ENCODE results near the gene NRG3.

Gene NRG3

GRCh38 chr10:82811621-82812020, 936.6 kb downstream of the NRG3 start:
- no peaks in the 10 kb centered on the region for H3K27me3 ChIP-seq (replicated peaks)
- no peak overlapping the region for H3K27ac ChIP-seq
- no peak overlapping the region for H3K4me3 ChIP-seq (ENCODE audit: low read depth, low read length)
- in situ Hi-C loops (cut with HindIII; ENCODE audit: low pct_ligation_motif_present, low sequenced_read_pairs) = no loop called here
- peak; percentile 37 for TF ChIP-seq CTCF (IDR thresholded peaks at IDR 0.05; ENCODE audit: low read depth, low read length, missing control alignments)
- H3K36me3 ChIP-seq (replicated peaks) = no peaks in the 10 kb centered on the region
- peak; percentile 5 for DNase-seq

GRCh38 chr10:82813856-82814255, 938.9 kb downstream of the NRG3 start:
- Histone ChIP-seq H3K27ac (no peak overlapping the region), H3K27me3 (replicated peaks) (no peaks in the 10 kb centered on the region), H3K36me3 (replicated peaks) (no peaks in the 10 kb centered on the region), H3K4me3 (ENCODE audit: low read depth, low read length) (no peak overlapping the region)
- in situ Hi-C loops (cut with HindIII; ENCODE audit: low pct_ligation_motif_present, low sequenced_read_pairs) = no loop called here
- TF ChIP-seq CTCF (IDR thresholded peaks at IDR 0.05; ENCODE audit: low read depth, low read length, missing control alignments) = no peak
- DNase-seq = no peak

- DNase-seq = no peak
- Histone ChIP-seq H3K4me3 (ENCODE audit: low read depth, low read length) (no peak overlapping the region), H3K27me3 (replicated peaks) (no peaks in the 10 kb centered on the region), H3K36me3 (replicated peaks) (no peaks in the 10 kb centered on the region), H3K27ac (no peak overlapping the region)
- no peak for TF ChIP-seq CTCF (IDR thresholded peaks at IDR 0.05; ENCODE audit: low read depth, low read length, missing control alignments)
- in situ Hi-C loops (cut with HindIII; ENCODE audit: low pct_ligation_motif_present, low sequenced_read_pairs) = no loop called here
Measured at GRCh38 chr10:82814635-82815034, 939.6 kb downstream of the NRG3 start.

GRCh38 chr10:82815680-82816079, 940.7 kb downstream of the NRG3 start:
- Histone ChIP-seq H3K27ac (no peak overlapping the region), H3K27me3 (replicated peaks) (no peaks in the 10 kb centered on the region), H3K4me3 (ENCODE audit: low read depth, low read length) (no peak overlapping the region), H3K36me3 (replicated peaks) (no peaks in the 10 kb centered on the region)
- in situ Hi-C loops (cut with HindIII; ENCODE audit: low pct_ligation_motif_present, low sequenced_read_pairs) = no loop called here
- TF ChIP-seq CTCF (IDR thresholded peaks at IDR 0.05; ENCODE audit: low read depth, low read length, missing control alignments) = no peak
- DNase-seq = no peak

DNA sequence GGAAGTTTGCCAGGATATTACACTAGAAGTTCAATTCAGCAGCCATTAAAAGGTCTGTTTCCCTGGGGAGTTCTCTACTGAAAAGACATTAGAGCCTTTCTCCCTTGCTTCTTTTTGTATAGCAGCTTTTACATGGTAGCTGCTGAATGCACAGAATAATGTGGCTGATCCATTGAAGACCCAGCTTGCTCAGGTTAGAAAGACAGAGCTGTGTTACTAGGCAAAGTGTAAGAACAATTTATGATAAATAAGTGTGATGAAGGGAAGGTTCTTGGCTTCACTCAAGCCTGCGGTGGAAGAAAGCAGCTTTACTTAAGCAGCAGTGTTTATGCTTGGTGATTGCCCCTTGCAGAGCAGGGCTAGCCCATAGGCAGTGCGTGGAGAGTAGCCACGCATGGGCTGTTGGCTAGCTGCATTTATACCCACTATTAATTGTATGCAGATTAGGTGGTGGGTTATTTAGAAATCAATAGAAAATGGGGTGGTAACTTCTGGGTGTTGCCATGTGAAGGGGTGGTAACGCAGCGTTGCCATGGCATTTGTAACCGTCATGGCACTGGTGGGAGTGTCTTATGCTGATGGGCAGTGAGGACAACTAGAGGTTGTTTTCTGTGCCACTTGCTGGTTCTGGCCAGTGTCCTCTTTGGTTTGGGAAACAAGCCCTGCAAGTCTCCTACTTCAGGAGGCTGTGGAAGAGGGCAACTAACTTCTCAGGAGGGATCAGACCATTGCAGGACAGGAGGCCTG, 942.9 kb downstream of the NRG3 start:
- Histone ChIP-seq H3K36me3 (replicated peaks) (no peaks in the 10 kb centered on the region), H3K4me3 (ENCODE audit: low read depth, low read length) (no peak overlapping the region), H3K27ac (no peak overlapping the region), H3K27me3 (replicated peaks) (no peaks in the 10 kb centered on the region)
- in situ Hi-C loops (cut with HindIII; ENCODE audit: low pct_ligation_motif_present, low sequenced_read_pairs) = no loop called here
- no peak for DNase-seq
- no peak for TF ChIP-seq CTCF (IDR thresholded peaks at IDR 0.05; ENCODE audit: low read depth, low read length, missing control alignments)

DNA sequence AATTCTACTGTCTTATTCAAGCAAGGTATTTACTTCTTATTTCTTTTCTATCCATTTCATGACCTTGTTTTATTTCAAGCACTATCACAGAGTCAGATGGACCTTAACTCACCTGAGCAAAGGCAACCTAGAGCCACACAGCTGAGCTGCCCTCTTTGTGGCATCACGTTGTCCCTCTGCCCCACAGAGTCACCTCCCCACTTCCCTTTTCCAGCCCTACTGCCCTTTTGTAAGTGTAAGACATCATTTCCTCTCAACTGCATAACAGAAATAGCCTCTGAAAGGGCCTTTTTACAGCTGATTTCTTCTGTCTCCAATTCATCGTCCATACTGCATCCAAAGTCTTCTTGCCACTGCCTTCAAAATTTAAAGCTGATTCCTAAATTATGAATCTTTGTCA, 946.0 kb downstream of the NRG3 start:
- in situ Hi-C loops (cut with HindIII; ENCODE audit: low pct_ligation_motif_present, low sequenced_read_pairs) = no loop called here
- no peak for DNase-seq
- TF ChIP-seq CTCF (IDR thresholded peaks at IDR 0.05; ENCODE audit: low read depth, low read length, missing control alignments) = no peak
- Histone ChIP-seq H3K36me3 (replicated peaks) (no peaks in the 10 kb centered on the region), H3K27ac (no peak overlapping the region), H3K27me3 (replicated peaks) (no peaks in the 10 kb centered on the region), H3K4me3 (ENCODE audit: low read depth, low read length) (no peak overlapping the region)

All from brain microvascular endothelial cell (primary cell).